Measurements from ENCODE around the gene APOA1.

DNA sequence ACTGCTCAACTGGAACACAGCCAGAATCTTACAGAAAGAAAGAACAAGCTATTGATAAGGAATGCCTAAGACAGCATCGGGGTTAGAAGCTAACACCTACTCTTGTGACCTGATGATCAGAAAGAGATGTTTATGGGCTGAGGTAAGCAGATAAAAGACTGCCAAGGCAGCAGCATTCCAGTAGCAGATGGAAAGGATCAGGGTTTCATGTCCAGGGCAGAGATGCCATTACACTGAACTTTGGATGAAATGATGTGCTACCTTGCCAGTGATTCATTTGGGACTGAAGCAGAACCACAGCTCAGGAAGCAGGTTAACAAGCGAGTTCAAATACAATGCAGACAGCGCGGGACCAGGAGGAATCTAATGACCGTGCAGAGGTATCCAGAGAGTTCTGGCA is 27.1 kb upstream of the APOA1 start:
- no peak for TF ChIP-seq POLR2A (IDR thresholded peaks at IDR 0.05; ENCODE audit: extremely low read depth, insufficient read length)
- TF ChIP-seq, protein P1, sequence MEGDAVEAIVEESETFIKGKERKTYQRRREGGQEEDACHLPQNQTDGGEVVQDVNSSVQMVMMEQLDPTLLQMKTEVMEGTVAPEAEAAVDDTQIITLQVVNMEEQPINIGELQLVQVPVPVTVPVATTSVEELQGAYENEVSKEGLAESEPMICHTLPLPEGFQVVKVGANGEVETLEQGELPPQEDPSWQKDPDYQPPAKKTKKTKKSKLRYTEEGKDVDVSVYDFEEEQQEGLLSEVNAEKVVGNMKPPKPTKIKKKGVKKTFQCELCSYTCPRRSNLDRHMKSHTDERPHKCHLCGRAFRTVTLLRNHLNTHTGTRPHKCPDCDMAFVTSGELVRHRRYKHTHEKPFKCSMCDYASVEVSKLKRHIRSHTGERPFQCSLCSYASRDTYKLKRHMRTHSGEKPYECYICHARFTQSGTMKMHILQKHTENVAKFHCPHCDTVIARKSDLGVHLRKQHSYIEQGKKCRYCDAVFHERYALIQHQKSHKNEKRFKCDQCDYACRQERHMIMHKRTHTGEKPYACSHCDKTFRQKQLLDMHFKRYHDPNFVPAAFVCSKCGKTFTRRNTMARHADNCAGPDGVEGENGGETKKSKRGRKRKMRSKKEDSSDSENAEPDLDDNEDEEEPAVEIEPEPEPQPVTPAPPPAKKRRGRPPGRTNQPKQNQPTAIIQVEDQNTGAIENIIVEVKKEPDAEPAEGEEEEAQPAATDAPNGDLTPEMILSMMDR (IDR thresholded peaks at IDR 0.05; ENCODE audit: low read depth, low read length), result no peak
- TF ChIP-seq, protein P2, sequence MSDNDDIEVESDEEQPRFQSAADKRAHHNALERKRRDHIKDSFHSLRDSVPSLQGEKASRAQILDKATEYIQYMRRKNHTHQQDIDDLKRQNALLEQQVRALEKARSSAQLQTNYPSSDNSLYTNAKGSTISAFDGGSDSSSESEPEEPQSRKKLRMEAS (IDR thresholded peaks at IDR 0.05; ENCODE audit: low read depth, low read length), result no peak
- no peak for TF ChIP-seq MYC (IDR thresholded peaks at IDR 0.05; ENCODE audit: low read depth, low read length)
